ENCODE measurements around the gene WIPI1.

DNA sequence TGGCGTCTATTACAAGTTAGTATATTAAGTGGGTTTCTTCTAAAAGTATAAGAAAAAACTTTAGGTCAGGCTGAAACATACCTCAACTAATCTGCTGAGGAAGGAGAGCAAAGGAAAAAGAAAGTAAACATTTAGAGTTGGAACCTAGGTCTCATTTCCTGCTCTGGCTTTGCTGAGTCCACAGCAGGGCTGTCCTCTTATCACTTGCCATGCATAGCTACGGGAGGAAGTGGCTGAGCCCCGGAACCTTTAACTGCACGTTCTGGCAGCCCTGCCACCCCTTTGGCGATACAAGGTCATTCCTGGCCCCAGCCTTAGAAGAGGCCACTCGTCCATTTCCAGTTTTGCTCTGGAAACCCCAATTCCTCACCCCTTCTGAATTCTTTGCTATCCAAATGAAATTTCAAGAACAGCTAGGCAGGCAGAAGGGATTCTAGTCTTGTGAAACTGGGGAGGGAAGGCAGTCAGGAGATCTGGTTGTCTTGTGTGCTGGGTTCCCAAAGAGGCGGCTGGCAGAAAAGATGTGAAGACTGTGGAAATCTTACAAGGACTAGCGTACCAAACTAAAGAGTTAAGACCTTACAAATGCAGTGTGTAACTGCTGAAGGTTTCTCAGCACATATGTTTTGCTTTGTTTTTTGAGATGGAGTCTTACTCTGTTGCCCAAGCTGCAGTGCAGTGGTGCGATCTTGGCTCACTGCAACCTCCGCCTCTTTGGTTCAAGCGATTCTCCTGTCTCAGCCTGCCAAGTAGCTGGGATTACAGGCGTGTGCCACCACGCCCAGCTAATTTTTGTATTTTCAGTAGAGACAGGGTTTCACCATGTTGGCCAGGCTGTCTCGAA is 19.1 kb downstream of the WIPI1 start:
- no peak for TF ChIP-seq SUZ12 (IDR thresholded peaks at IDR 0.05; ENCODE audit: extremely low read depth, insufficient read depth, insufficient read length)
- TF ChIP-seq YY1 (IDR thresholded peaks at IDR 0.05; ENCODE audit: insufficient read depth, insufficient read length) = no peak
- TF ChIP-seq ZNF274 (IDR thresholded peaks at IDR 0.05; ENCODE audit: low read depth, low read length) = no peak
